ENCODE data around the gene KIF16B. TPM values are rescaled to one million over a fixed set of nuclear protein-coding genes. Genes with fewer than 3 reads are reported as not detected.

The KIF16B gene
- total RNA-seq, 4 donors from 2014 or later: 16.6 to 29.6 (median 20.2) TPM

DNA sequence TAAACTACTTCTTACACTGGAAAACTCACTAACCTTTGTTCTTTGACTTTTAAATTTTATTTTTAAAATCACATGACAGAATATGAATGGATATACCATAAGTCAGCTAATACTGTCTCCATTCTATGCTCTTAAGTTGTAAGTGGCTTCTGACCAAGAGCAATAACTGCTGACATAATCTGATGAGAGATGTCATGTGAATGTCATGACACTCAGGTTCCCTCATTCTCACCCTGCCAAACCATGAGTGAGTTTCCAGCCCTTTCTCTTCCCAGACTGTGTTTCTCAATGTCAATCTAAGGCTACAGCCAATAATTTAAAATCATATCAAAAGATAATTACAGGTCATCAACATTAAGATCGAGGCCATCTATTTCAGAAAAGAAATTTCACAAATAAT lies 39.7 kb downstream of the KIF16B start:
- no peaks in the 10 kb centered on the region for H3K9me3 ChIP-seq
- no peak for DNase-seq
- TF ChIP-seq, protein P1, sequence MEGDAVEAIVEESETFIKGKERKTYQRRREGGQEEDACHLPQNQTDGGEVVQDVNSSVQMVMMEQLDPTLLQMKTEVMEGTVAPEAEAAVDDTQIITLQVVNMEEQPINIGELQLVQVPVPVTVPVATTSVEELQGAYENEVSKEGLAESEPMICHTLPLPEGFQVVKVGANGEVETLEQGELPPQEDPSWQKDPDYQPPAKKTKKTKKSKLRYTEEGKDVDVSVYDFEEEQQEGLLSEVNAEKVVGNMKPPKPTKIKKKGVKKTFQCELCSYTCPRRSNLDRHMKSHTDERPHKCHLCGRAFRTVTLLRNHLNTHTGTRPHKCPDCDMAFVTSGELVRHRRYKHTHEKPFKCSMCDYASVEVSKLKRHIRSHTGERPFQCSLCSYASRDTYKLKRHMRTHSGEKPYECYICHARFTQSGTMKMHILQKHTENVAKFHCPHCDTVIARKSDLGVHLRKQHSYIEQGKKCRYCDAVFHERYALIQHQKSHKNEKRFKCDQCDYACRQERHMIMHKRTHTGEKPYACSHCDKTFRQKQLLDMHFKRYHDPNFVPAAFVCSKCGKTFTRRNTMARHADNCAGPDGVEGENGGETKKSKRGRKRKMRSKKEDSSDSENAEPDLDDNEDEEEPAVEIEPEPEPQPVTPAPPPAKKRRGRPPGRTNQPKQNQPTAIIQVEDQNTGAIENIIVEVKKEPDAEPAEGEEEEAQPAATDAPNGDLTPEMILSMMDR (IDR thresholded peaks at IDR 0.05): no peak
- no peak for TF ChIP-seq POLR2A (IDR thresholded peaks at IDR 0.05)
- no peaks in the 10 kb centered on the region for H3K36me3 ChIP-seq
- no peaks in the 10 kb centered on the region for H3K27me3 ChIP-seq
- no peak overlapping the region for H3K4me3 ChIP-seq
- 60 to 92% methylated on average over 1 of the region's 1 CpG for WGBS, 2 donors
- peaks cover 0 to 41% (median 9%) of the 10 kb centered on the region in 3 donors for H3K4me1 ChIP-seq
- no peak overlapping the region for H3K27ac ChIP-seq
- intact Hi-C loops (cut with DNase I): no loop called here

DNA sequence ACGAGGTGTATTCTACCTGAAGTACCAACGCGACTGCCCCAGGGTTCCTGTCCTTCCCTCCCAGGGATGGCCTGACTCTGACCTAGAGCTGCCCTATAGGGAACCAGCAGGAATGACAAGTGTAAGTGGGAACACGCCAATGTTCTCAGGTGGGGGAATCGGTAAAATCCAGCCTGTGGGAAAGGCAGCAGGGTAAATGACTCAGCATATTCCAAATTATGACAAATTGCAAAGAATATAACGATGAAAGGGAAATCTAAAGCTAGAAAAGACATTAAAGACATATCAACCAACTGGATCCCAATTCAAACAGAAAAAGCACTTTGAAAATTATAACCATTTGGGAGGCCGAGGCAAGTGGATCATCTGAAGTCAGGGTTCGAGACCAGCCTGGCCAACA lies 41.8 kb downstream of the KIF16B start:
- H3K4me1 ChIP-seq: peaks cover 0 to 58% (median 11%) of the 10 kb centered on the region in 3 donors
- H3K9me3 ChIP-seq: no peaks in the 10 kb centered on the region
- H3K36me3 ChIP-seq: no peaks in the 10 kb centered on the region
- TF ChIP-seq, protein P1 (IDR thresholded peaks at IDR 0.05): no peak
- TF ChIP-seq POLR2A (IDR thresholded peaks at IDR 0.05): no peak
- intact Hi-C loops (cut with DNase I): no loop called here
- no peaks in the 10 kb centered on the region for H3K27me3 ChIP-seq
- H3K27ac ChIP-seq: peak overlapping the region in 3 of 4 donors; percentile 26 to 86 (median 55)
- no peak for DNase-seq
- no peak overlapping the region for H3K4me3 ChIP-seq
- WGBS, 2 donors: 68 to 84% methylated on average over 8 of the region's 8 CpGs

DNA sequence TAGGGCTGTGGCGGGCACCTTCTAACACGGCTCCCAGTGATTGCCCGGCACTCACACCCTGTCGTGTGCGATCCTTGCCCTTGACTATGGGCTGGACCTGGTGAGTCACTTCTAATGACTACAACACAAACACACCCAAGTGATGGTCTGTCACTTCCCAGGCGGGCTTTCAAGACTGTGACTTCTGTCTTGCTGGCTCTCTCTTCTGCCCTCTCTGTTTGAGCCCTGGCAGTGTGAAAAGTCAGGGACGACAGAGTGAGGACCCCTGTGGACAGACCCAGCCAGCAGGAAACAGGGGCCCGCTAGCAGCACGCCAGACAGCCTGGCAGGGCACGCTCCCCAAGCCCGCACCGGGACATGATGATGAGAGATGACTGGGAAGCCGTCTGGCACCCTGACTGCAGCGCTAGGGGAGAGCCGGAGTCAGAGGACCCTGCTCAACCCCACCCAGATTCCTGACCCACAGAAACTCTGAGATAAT lies 43.0 kb downstream of the KIF16B start:
- no peak for DNase-seq
- Histone ChIP-seq H3K27me3 (no peaks in the 10 kb centered on the region), H3K4me1 (peaks cover 0 to 58% (median 11%) of the 10 kb centered on the region in 3 donors), H3K36me3 (peaks cover 0 to 2% (median 0%) of the 10 kb centered on the region in 3 donors), H3K9me3 (no peaks in the 10 kb centered on the region), H3K4me3 (no peak overlapping the region), H3K27ac (peak overlapping the region in 3 of 4 donors; percentile 28 to 86 (median 55))
- TF ChIP-seq, protein P1 (IDR thresholded peaks at IDR 0.05): no peak
- no peak for TF ChIP-seq POLR2A (IDR thresholded peaks at IDR 0.05)
- 64 to 67% methylated on average over 7 to 10 of the region's 15 CpGs for WGBS, 2 donors
- intact Hi-C loops (cut with DNase I): no loop called here

DNA sequence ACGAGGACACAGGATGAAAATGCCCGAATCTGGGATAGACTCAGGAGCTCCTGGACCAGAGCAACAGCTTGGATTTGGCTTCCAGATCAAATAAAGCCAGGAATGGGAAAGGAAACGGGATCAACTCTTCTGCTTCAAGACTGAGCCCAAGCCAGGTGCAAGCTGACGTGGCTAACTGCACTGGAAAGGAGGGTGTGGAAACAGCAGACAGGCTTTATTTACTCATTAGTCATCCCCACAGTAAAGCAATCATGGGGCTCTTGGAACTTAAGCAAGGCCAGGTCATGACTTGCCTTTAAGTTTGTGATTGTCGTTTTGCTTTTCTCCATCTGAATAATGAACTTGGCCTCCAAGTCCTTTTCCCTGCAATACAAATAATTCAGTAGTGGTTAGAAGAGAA lies 45.2 kb downstream of the KIF16B start:
- TF ChIP-seq POLR2A (IDR thresholded peaks at IDR 0.05): no peak
- TF ChIP-seq, protein P1 (IDR thresholded peaks at IDR 0.05): no peak
- H3K4me1 ChIP-seq: peaks cover 0 to 58% (median 11%) of the 10 kb centered on the region in 3 donors
- WGBS, 2 donors: 34 to 45% methylated on average over 5 of the region's 5 CpGs
- no peak for DNase-seq
- H3K27me3 ChIP-seq: no peaks in the 10 kb centered on the region
- no peak overlapping the region for H3K4me3 ChIP-seq
- H3K9me3 ChIP-seq: no peaks in the 10 kb centered on the region
- peak overlapping the region; percentile 44 to 89 (median 71) for H3K27ac ChIP-seq
- intact Hi-C loops (cut with DNase I): no loop called here
- peaks cover 0 to 12% (median 0%) of the 10 kb centered on the region in 3 donors for H3K36me3 ChIP-seq

DNA sequence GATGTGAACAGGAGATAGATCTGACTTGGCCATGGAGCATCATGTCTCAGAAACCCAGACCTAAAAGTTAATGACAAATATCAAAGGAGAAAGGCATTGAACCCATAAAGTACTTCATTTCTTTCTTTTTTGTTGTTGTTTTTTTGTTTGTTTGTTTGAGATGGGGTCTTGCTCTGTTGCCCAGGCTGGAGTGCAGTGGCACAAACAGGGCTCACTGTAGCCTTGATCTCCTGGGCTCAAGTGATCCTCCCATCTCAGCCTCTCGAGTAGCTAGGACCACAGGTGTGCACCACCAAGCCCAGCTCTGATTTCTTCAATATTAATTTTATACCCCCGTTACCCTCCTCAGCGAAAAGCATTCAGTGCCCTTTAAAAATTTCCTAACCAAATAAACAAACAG lies 45.8 kb downstream of the KIF16B start:
- peak overlapping the region in 3 of 4 donors; percentile 56 to 89 (median 86) for H3K27ac ChIP-seq
- H3K36me3 ChIP-seq: peaks cover 0 to 12% (median 0%) of the 10 kb centered on the region in 3 donors
- H3K9me3 ChIP-seq: no peaks in the 10 kb centered on the region
- no peak for TF ChIP-seq POLR2A (IDR thresholded peaks at IDR 0.05)
- TF ChIP-seq, protein P1 (IDR thresholded peaks at IDR 0.05): no peak
- intact Hi-C loops (cut with DNase I): no loop called here
- H3K4me1 ChIP-seq: peaks cover 0 to 53% (median 11%) of the 10 kb centered on the region in 3 donors
- DNase-seq: no peak
- 86 to 92% methylated on average over 3 of the region's 3 CpGs for WGBS, 2 donors
- no peaks in the 10 kb centered on the region for H3K27me3 ChIP-seq
- H3K4me3 ChIP-seq: no peak overlapping the region
